Left lung (tissue), 10 donors: ENCODE measurements around the gene ASIC1. TPM values are rescaled to one million over a fixed set of nuclear protein-coding genes. Genes with fewer than 3 reads are reported as not detected.
"Not testable (repeated sequence)": the region's sequence is repeated elsewhere in the genome, so short reads cannot be mapped to it uniquely, and the experiment has no call there.

Source experiments
- ATAC-seq: fragments of 200-7000 bp; cut with Tn5 transposase; one replicate; pipeline ENCODE4 v1.9.1; 2020; ENCODE audit warnings: moderate library complexity
- DNase-seq, 4 donors: peaks; one replicate each; pipeline ENCODE4 v3.0.0-alpha.2; 2013 to 2020
- H3K27ac ChIP-seq, 2 donors: fragments of 200-600 bp; sonication (generic) in 1 of 2; one replicate each; pipeline versions ENCODE4 v1.5.0 to v1.8.0; 2020 to 2021
- H3K27me3 ChIP-seq, 2 donors: fragments of 200-600 bp; sonication (generic) in 1 of 2; one replicate each; pipeline versions ENCODE4 v1.5.0 to v1.8.0; 2020 to 2021
- H3K36me3 ChIP-seq, 2 donors: fragments of 200-600 bp; sonication (generic) in 1 of 2; one replicate each; pipeline versions ENCODE4 v1.5.0 to v1.8.0; 2020 to 2021
- H3K4me1 ChIP-seq, 2 donors: fragments of 200-600 bp; one replicate each; pipeline ENCODE4 v1.8.0; 2021
- H3K4me3 ChIP-seq, 2 donors: fragments of 200-600 bp; sonication (generic) in 1 of 2; one replicate each; pipeline versions ENCODE4 v1.5.0 to v1.8.0; 2020 to 2021; ENCODE audit warnings: mild to moderate bottlenecking in 1 of 2
- H3K9me3 ChIP-seq, 2 donors: fragments of 200-600 bp; sonication (generic) in 1 of 2; one replicate each; pipeline versions ENCODE4 v1.5.0 to v1.8.0; 2020 to 2021
- CTCF ChIP-seq, 2 donors: fragments of 200-600 bp; sonication (generic) in 1 of 2; IDR thresholded peaks; one replicate each; pipeline versions ENCODE4 v1.5.0 to v1.8.0; 2021; ENCODE audit warnings: antibody characterized with exemption in 2 of 2
- intact Hi-C, 2 donors: fragments of 100-400 bp; cut with DNase I; formaldehyde crosslinking; loops; one replicate each; pipeline versions ENCODE4 v1.11.2 to v1.14.2; 2022
- polyA plus RNA-seq, 6 donors: library from polyadenylated mRNA; unstranded; fragments of 120-200 nt; gene quantifications; one replicate each; pipeline ENCODE4 v1.2.1, GENCODE V29; 2013; ENCODE audit not compliant: insufficient read length in 6 of 6
- total RNA-seq, 2 donors: library from RNA; stranded (reverse); fragmentation: NEBNext Ultra II Directional; extraction: Animal tissue kit (Norgen Biotek cat#: 25700); gene quantifications; one replicate each; pipeline ENCODE4 v1.2.1, GENCODE V29; 2021
- donor health status: DM: no; HTN: yes; CAD: no.
- donor health status: DM: no; HTN: no; CAD: no.

Gene ASIC1
- total and polyA plus RNA-seq, 8 donors: 2.1 to 15.4 (median 8.7) TPM

- no peak for TF ChIP-seq CTCF (IDR thresholded peaks at IDR 0.05)
- no peak for DNase-seq
- Histone ChIP-seq H3K36me3 (no peaks in the 10 kb centered on the region), H3K4me3 (no peak overlapping the region), H3K27ac (no peak overlapping the region), H3K9me3 (no peaks in the 10 kb centered on the region), H3K4me1 (peaks cover 0 to 11% of the 10 kb centered on the region in 2 donors), H3K27me3 (peaks cover 0 to 9% of the 10 kb centered on the region in 2 donors)
- no peak for ATAC-seq
- intact Hi-C loops: no loop called here
Observed at GRCh38 chr12:50079771-50080170, 22.4 kb downstream of the ASIC1 start.

GRCh38 chr12:50081096-50081808, 23.9 kb downstream of the ASIC1 start:
- H3K4me1 ChIP-seq: peaks cover 0 to 12% of the 10 kb centered on the region in 2 donors
- intact Hi-C loops: no loop called here
- H3K36me3 ChIP-seq: no peaks in the 10 kb centered on the region
- H3K27me3 ChIP-seq: peaks cover 0 to 9% of the 10 kb centered on the region in 2 donors
- DNase-seq: no peak
- no peak for TF ChIP-seq CTCF (IDR thresholded peaks at IDR 0.05)
- H3K9me3 ChIP-seq: no peaks in the 10 kb centered on the region
- ATAC-seq: no peak
- no peak overlapping the region for H3K4me3 ChIP-seq
- no peak overlapping the region for H3K27ac ChIP-seq

GRCh38 chr12:50082644-50083043, 25.2 kb downstream of the ASIC1 start:
- TF ChIP-seq CTCF (IDR thresholded peaks at IDR 0.05): no peak
- Histone ChIP-seq H3K9me3 (no peaks in the 10 kb centered on the region), H3K27ac (no peak overlapping the region), H3K27me3 (peaks cover 0 to 9% of the 10 kb centered on the region in 2 donors), H3K4me1 (peaks cover 0 to 12% of the 10 kb centered on the region in 2 donors), H3K36me3 (peaks cover 0 to 12% of the 10 kb centered on the region in 2 donors), H3K4me3 (no peak overlapping the region)
- intact Hi-C loops: no loop called here
- no peak for ATAC-seq
- DNase-seq: no peak

GRCh38 chr12:50083301-50083700, 25.9 kb downstream of the ASIC1 start:
- peaks cover 0 to 9% of the 10 kb centered on the region in 2 donors for H3K27me3 ChIP-seq
- TF ChIP-seq CTCF (IDR thresholded peaks at IDR 0.05): no peak
- H3K27ac ChIP-seq: no peak overlapping the region
- no peak for DNase-seq
- H3K4me1 ChIP-seq: peaks cover 0 to 15% of the 10 kb centered on the region in 2 donors
- peaks cover 0 to 14% of the 10 kb centered on the region in 2 donors for H3K36me3 ChIP-seq
- ATAC-seq: no peak
- no peaks in the 10 kb centered on the region for H3K9me3 ChIP-seq
- H3K4me3 ChIP-seq: no peak overlapping the region
- intact Hi-C loops: no loop called here

- peak overlapping the region; percentile 81 to 96 for H3K4me3 ChIP-seq
- DNase-seq, H3K9me3 ChIP-seq, ATAC-seq, H3K27me3 ChIP-seq, intact Hi-C loops: not testable (repeated sequence)
- peaks cover 0 to 22% of the 10 kb centered on the region in 2 donors for H3K4me1 ChIP-seq
- peak overlapping the region; percentile 93 to 95 for H3K27ac ChIP-seq
- peaks cover 0 to 24% of the 10 kb centered on the region in 2 donors for H3K36me3 ChIP-seq
Observed at GRCh38 chr12:50084409-50084774, 27.0 kb downstream of the ASIC1 start.
